Neural progenitor cell (in vitro differentiated cells): ENCODE results near the gene PDX1. TPM values are rescaled to one million over a fixed set of nuclear protein-coding genes. Genes with fewer than 3 reads are reported as not detected.

ENCODE experiments used
- DNase-seq: peaks from one replicate; pipeline ENCODE4 v3.0.0-alpha.2; 2016; ENCODE audit warnings: low spot score
- H2AFZ ChIP-seq: fragments of 200-600 bp; sonication (generic); replicated peaks from 2 replicates; pipeline ENCODE4 v1.6.1; 2016; ENCODE audit warnings: antibody characterized with exemption
- H3F3A ChIP-seq: fragments of 200-600 bp; sonication (generic); 2 replicates; pipeline ENCODE4 v1.6.1; 2016; ENCODE audit warnings: antibody characterized with exemption, low read depth
- H3K27ac ChIP-seq: fragments of 200-600 bp; sonication (generic); 2 replicates; pipeline ENCODE4 v1.5.1; 2016; ENCODE audit warnings: mild to moderate bottlenecking
- H3K27me3 ChIP-seq: fragments of 200-600 bp; sonication (generic); 2 replicates; pipeline ENCODE4 v1.6.1; 2016; ENCODE audit warnings: mild to moderate bottlenecking, moderate library complexity
- H3K36me3 ChIP-seq: fragments of 200-600 bp; sonication (generic); 2 replicates; pipeline ENCODE4 v1.5.1; 2016
- H3K4me1 ChIP-seq: fragments of 200-600 bp; sonication (generic); 2 replicates; pipeline ENCODE4 v1.6.1; 2016; ENCODE audit warnings: mixed run types
- H3K4me2 ChIP-seq: fragments of 200-600 bp; sonication (generic); 2 replicates; pipeline ENCODE4 v1.6.1; 2016
- H3K4me3 ChIP-seq: fragments of 200-600 bp; sonication (generic); 2 replicates; pipeline ENCODE4 v1.5.1; 2016
- H3K79me2 ChIP-seq: fragments of 200-600 bp; sonication (generic); 2 replicates; pipeline ENCODE4 v1.6.1; 2016; ENCODE audit warnings: low read depth
- H3K9ac ChIP-seq: fragments of 200-600 bp; sonication (generic); 2 replicates; pipeline ENCODE4 v1.6.1; 2016
- H3K9me3 ChIP-seq: fragments of 200-600 bp; sonication (generic); 2 replicates; pipeline ENCODE4 v1.5.1; 2016; ENCODE audit warnings: low read depth
- H4K20me1 ChIP-seq: fragments of 200-600 bp; sonication (generic); 2 replicates; pipeline ENCODE4 v1.6.1; 2016; ENCODE audit warnings: low read depth
- H3K27ac Mint-ChIP-seq: 3 replicates; pipeline ENCODE4 v1.8.0; 2021; ENCODE audit warnings: mixed read lengths
- H3K27me3 Mint-ChIP-seq: 2 replicates; pipeline ENCODE4 v1.8.0; 2022; ENCODE audit warnings: low read depth, mild to moderate bottlenecking, inconsistent platforms, moderate library complexity, mixed read lengths; ENCODE audit not compliant: insufficient read depth
- H3K36me3 Mint-ChIP-seq: 3 replicates; pipeline ENCODE4 v1.8.0; 2021; ENCODE audit warnings: mixed read lengths
- H3K4me1 Mint-ChIP-seq: 3 replicates; pipeline ENCODE4 v1.8.0; 2021; ENCODE audit warnings: mixed read lengths
- H3K4me3 Mint-ChIP-seq: 3 replicates; pipeline ENCODE4 v1.8.0; 2021; ENCODE audit warnings: mild to moderate bottlenecking, moderate library complexity, mixed read lengths
- H3K9me3 Mint-ChIP-seq: 3 replicates; pipeline ENCODE4 v1.8.0; 2020; ENCODE audit warnings: mixed read lengths
- CTCF ChIP-seq: fragments of 200-600 bp; sonication (generic); IDR thresholded peaks from 2 replicates; pipeline ENCODE4 v1.5.1; 2017; ENCODE audit warnings: antibody characterized with exemption, mild to moderate bottlenecking
- EZH2 ChIP-seq: fragments of 200-600 bp; sonication (generic); IDR thresholded peaks from 2 replicates; pipeline ENCODE4 v1.6.1; 2017; ENCODE audit warnings: antibody characterized with exemption, mild to moderate bottlenecking, moderate library complexity
- EZH2phosphoT487 ChIP-seq: fragments of 200-600 bp; sonication (generic); IDR thresholded peaks from 2 replicates; pipeline ENCODE4 v1.6.1; 2017; ENCODE audit warnings: antibody characterized with exemption
- total RNA-seq: library from RNA; depleted of rRNA; stranded (reverse); fragments of >200 nt; gene quantifications from 2 replicates; pipeline ENCODE4 v1.2.3, GENCODE V29; 2015; ENCODE audit warnings: low replicate concordance

The PDX1 gene
- total RNA-seq, 1 donor from 2014 or later, result not detected

- Mint-ChIP-seq H3K9me3 (no peaks in the 10 kb centered on the region), H3K4me3 (no peak overlapping the region), H3K27me3 (peaks cover 43% of the 10 kb centered on the region), H3K27ac (no peak overlapping the region), H3K4me1 (no peaks in the 10 kb centered on the region), H3K36me3 (no peaks in the 10 kb centered on the region)
- no peaks in the 10 kb centered on the region for H3K4me1 ChIP-seq
- H3F3A ChIP-seq, result peaks cover 20% of the 10 kb centered on the region
- H3K27me3 ChIP-seq, result peaks cover 87% of the 10 kb centered on the region
- no peak overlapping the region for H2AFZ ChIP-seq
- H3K4me3 ChIP-seq, result no peak overlapping the region
- H3K9me3 ChIP-seq, result no peaks in the 10 kb centered on the region
- no peaks in the 10 kb centered on the region for H3K79me2 ChIP-seq
- TF ChIP-seq CTCF, result no peak
- no peak for TF ChIP-seq EZH2
- TF ChIP-seq EZH2phosphoT487, result no peak
- no peak overlapping the region for H3K9ac ChIP-seq
- peaks cover 27% of the 10 kb centered on the region for H4K20me1 ChIP-seq
- no peaks in the 10 kb centered on the region for H3K36me3 ChIP-seq
- no peak overlapping the region for H3K27ac ChIP-seq
- no peak for DNase-seq
- no peak overlapping the region for H3K4me2 ChIP-seq
Measured at GRCh38 chr13:27933580-27934328, 14.0 kb downstream of the PDX1 start.

- DNase-seq, result no peak
- H3K9me3 Mint-ChIP-seq, result peaks cover 17% of the 10 kb centered on the region
- no peak overlapping the region for H2AFZ ChIP-seq
- no peak overlapping the region for H3K27ac ChIP-seq
- no peaks in the 10 kb centered on the region for H3F3A ChIP-seq
- no peaks in the 10 kb centered on the region for H4K20me1 ChIP-seq
- no peaks in the 10 kb centered on the region for H3K79me2 ChIP-seq
- H3K9ac ChIP-seq, result no peak overlapping the region
- H3K27me3 Mint-ChIP-seq, result peaks cover 37% of the 10 kb centered on the region
- no peak overlapping the region for H3K4me3 Mint-ChIP-seq
- H3K27ac Mint-ChIP-seq, result no peak overlapping the region
- H3K9me3 ChIP-seq, result no peaks in the 10 kb centered on the region
- no peak overlapping the region for H3K4me3 ChIP-seq
- peaks cover 96% of the 10 kb centered on the region for H3K27me3 ChIP-seq
- no peaks in the 10 kb centered on the region for H3K36me3 ChIP-seq
- no peak overlapping the region for H3K4me2 ChIP-seq
- no peak for TF ChIP-seq CTCF
- TF ChIP-seq EZH2phosphoT487, result no peak
- TF ChIP-seq EZH2, result no peak
- H3K36me3 Mint-ChIP-seq, result no peaks in the 10 kb centered on the region
- no peaks in the 10 kb centered on the region for H3K4me1 ChIP-seq
- no peaks in the 10 kb centered on the region for H3K4me1 Mint-ChIP-seq
Measured at GRCh38 chr13:27942972-27943371, 23.2 kb downstream of the PDX1 start.

- Mint-ChIP-seq H3K27me3 (peaks cover 71% of the 10 kb centered on the region), H3K4me3 (peak overlapping the region; percentile 41)
- H2AFZ ChIP-seq, result peak overlapping the region; percentile 53
Measured at GRCh38 chr13:27952876-27953675, 33.3 kb downstream of the PDX1 start.

More at GRCh38 chr13:27952876-27953675, 33.3 kb downstream of the PDX1 start:
- H3K27me3 ChIP-seq, result peaks cover 100% of the 10 kb centered on the region
- Mint-ChIP-seq H3K27ac (no peak overlapping the region), H3K9me3 (peaks cover 6% of the 10 kb centered on the region), H3K36me3 (no peaks in the 10 kb centered on the region), H3K4me1 (no peaks in the 10 kb centered on the region)
- H3K4me3 ChIP-seq, result peak overlapping the region; percentile 45
- H3K79me2 ChIP-seq, result no peaks in the 10 kb centered on the region
- H3K4me1 ChIP-seq, result no peaks in the 10 kb centered on the region
- no peaks in the 10 kb centered on the region for H3K9me3 ChIP-seq
- peaks cover 36% of the 10 kb centered on the region for H4K20me1 ChIP-seq
- H3K27ac ChIP-seq, result no peak overlapping the region
- TF ChIP-seq EZH2 (no peak), EZH2phosphoT487 (peak; percentile 35), CTCF (no peak)
- DNase-seq, result peak; percentile 36
- H3K36me3 ChIP-seq, result no peaks in the 10 kb centered on the region
- H3K9ac ChIP-seq, result no peak overlapping the region
- peak overlapping the region; percentile 75 for H3K4me2 ChIP-seq
- H3F3A ChIP-seq, result no peaks in the 10 kb centered on the region
